GM19438 (cell line): Measurements from ENCODE around the gene TBPL1.
"Not testable (repeated sequence)": the region's sequence is repeated elsewhere in the genome, so short reads cannot be mapped to it uniquely, and the experiment has no call there.

Experiments
- ATAC-seq: cut with Tn5 transposase; IDR thresholded peaks from one replicate; pipeline ENCODE4 v1.9.1; 2021; ENCODE audit warnings: low read depth; ENCODE audit not compliant: unreplicated experiment

The TBPL1 gene

GRCh38 chr6:133969921-133970295 is 16.9 kb downstream of the TBPL1 start:
- ATAC-seq = no peak

GRCh38 chr6:133971861-133972260 is 18.8 kb downstream of the TBPL1 start:
- ATAC-seq = no peak

- ATAC-seq = no peak
Observed at GRCh38 chr6:133972388-133972787, 19.4 kb downstream of the TBPL1 start.

DNA sequence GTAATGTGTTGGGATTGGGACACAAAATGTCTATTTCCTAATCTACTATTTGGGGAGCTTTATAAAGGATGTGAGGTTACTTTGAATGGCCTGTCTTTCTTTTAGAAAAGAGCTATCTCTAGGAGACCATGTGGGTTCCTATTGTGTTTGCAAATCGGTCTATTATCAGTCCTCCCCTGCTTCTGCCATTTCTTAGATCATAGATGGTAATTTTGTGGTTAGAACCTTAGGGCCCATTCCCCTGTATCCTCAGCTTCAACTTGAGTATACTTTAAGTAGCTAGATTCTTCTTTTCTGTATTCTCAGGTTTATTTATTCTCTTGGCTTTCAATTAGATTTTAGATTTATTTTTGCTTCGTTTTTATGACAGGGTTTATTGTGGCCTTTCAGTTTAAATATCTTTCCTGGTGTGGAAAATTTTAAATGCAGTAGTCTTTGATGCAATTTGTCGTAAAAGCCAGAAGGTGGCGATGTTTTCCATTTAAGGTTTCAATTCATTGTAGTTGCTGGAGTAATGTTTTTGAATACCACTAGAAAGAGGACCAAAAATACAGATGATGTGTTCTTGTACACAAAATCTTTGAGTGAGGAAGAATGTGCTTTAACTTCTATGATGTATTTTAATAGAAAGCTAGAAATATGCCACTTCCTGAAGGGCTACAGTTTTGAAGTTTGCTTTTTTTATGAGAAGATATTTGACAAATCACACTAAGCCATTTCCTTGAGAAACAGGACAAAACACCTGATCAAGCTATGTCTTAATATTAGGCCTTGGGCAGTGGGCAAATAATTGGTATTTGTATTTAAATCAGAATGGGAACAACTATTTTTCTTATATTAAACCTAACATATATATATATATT is 20.3 kb downstream of the TBPL1 start:
- peak; percentile 63 for ATAC-seq

- no peak for ATAC-seq
Observed at GRCh38 chr6:133977983-133978895, 25.2 kb downstream of the TBPL1 start.

GRCh38 chr6:133978896-133979240 is 25.8 kb downstream of the TBPL1 start:
- ATAC-seq = no peak

GRCh38 chr6:133979269-133979963 is 26.4 kb downstream of the TBPL1 start:
- not testable (repeated sequence) for ATAC-seq

GRCh38 chr6:133980168-133980567 is 27.1 kb downstream of the TBPL1 start:
- no peak for ATAC-seq

DNA sequence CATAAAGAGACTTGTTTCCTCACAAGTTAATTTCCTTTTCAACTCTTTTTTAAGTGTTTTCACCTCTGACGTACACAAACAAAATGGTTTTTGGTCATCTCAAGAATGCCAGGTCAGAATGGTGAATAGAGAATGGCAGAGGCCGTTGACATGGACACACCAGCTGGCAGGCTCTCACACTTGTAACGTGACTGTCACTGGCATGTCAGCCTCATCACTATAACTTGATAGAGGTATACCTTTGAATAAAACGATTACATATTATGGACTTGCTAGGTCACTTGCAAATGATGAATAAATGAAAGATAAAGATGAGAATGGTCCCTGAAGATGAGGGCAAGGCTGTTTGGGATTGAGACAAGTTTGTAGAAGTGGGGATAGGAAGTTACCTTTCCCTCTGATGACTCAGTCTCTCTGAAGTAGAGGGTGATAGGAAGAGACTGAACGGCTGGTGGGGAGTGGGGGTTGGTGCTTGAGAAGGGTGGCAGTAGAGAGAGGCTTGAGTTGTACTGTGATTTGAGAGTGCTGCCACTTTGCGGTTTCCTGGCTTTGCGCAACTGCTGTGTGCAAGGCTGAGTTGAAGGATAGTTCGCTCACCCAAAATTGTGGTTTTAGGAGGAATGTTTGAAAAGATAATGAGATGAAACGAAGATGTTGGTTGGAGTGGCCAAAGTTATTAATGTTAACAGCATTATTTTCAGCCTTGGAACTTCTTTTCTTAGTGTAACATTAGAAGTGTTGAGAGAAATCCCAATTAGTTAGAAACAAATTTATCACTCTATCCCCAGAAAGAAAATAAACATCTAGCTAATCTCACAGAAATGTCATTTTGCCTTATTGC is 30.3 kb downstream of the TBPL1 start:
- ATAC-seq = no peak

GRCh38 chr6:133985970-133986369 is 32.9 kb downstream of the TBPL1 start:
- no peak for ATAC-seq

GRCh38 chr6:133986942-133987341 is 33.9 kb downstream of the TBPL1 start:
- no peak for ATAC-seq

- no peak for ATAC-seq
Observed at GRCh38 chr6:133989525-133989924, 36.5 kb downstream of the TBPL1 start.

DNA sequence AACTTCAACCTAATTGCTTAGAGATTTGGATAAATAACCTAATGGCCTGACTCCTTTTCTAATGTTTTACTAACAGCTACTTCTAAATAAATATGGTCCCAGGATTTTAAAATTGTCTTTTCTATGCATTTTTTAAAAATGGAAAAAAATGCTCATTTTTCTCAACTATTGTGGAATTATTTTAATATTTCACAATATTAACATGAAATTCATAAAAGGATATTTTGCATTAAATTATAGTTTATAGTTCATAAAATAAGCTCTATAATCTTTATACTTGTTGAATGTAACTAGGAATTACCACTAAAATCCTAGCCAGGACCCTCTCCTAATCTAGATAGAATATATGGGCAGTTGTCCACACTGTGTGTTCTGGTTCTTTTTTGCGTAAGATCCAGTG is 37.3 kb downstream of the TBPL1 start:
- no peak for ATAC-seq

DNA sequence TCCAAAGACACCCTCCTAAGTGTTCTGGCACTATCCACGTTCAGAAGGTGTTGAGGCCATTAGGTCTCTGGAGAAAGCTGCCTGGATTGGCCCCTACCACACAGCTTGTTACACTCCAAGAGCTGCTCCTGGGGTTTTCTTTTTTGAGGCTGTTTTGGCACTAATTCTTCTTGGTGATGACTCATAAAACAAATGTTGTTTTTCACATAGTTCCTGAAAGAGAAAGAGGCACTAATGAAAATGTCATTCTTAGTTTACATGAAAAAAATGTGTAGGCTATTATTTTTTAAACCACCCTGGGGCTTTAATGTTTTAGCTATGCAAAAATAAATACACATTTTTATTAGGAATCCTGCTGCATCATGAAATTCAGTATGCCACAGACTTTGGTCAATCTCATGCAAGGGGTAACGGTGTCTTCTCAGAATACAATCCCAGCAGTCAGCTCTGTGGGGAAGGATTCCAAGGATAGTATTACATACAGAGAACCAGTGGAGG is 38.1 kb downstream of the TBPL1 start:
- ATAC-seq = no peak

GRCh38 chr6:133992992-133993680 is 40.1 kb downstream of the TBPL1 start:
- ATAC-seq = no peak

DNA sequence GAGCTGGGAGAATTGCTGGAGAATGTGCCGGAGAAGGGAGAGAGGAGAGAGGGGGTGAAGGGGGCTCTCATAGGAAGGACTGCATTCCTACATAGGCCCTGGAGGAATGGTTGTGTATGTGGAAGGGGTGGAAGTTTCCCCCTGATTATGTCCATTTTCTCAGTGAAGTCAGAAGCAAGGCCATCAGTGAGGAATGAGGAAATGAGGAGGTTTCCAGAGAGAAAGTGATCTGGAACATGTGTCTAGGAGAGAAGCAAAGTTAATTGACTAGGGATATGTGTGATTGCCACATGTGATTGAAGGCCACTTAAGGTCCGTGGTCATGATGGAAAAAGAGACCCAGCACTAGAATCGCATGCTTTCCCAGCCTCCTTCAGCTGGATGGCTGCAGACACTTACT is 42.3 kb downstream of the TBPL1 start:
- no peak for ATAC-seq

- no peak for ATAC-seq
Observed at GRCh38 chr6:133995758-133996157, 42.7 kb downstream of the TBPL1 start.

DNA sequence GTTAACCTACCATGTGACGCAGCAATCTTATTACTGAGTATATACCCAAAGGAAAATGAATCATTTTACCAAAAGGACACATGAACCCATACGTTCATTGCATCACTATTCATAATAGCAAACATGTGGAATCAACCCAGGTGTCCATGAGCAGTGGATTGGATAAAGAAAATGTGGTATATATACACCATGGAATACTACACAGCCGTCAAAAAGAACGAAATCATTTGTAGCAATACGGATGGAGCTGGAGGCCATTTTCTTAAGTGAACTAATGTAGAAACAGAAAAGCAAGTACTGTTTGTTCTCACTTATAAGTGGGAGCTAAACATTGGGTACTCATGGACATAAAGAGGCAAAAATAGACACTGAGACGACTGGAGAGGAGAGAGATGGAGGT is 44.2 kb downstream of the TBPL1 start:
- ATAC-seq = no peak

DNA sequence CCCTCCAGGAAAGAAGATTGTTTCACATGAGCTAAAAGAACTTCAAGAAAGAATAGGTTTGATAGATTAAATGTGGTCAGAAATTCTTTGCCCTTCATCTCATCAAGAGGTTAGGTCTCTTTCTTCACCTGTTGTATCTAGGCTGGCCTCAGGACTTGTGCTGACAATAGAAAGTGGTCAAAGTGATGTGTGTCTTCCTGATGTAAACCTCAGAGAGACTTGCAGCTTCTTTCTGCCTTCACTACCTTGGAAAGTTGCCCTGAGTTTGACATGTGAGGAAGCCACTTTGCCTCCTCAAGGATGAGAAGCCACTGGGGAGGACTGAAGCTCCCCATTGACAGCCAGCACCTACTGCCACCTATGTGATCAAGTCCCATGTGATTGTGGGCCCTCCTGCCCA is 46.3 kb downstream of the TBPL1 start:
- ATAC-seq = no peak
